ENCODE data around the gene INSR. TPM values are rescaled to one million over a fixed set of nuclear protein-coding genes. Genes with fewer than 3 reads are reported as not detected.

Gene INSR
- total RNA-seq, 4 donors from 2014 or later, result 66.0 to 118 (median 106) TPM

GRCh38 chr19:7246601-7247000 is 47.6 kb downstream of the INSR start:
- no peak for TF ChIP-seq CTCF (IDR thresholded peaks at IDR 0.05; ENCODE audit: low read depth)

- TF ChIP-seq CTCF (IDR thresholded peaks at IDR 0.05; ENCODE audit: low read depth), result no peak
These were observed 51.5 kb downstream of the INSR start for GRCh38 chr19:7242601-7243258.

GRCh38 chr19:7238051-7238450 is 56.2 kb downstream of the INSR start:
- no peak for TF ChIP-seq CTCF (IDR thresholded peaks at IDR 0.05; ENCODE audit: low read depth)

- no peak for TF ChIP-seq CTCF (IDR thresholded peaks at IDR 0.05; ENCODE audit: low read depth)
These were observed 58.1 kb downstream of the INSR start for GRCh38 chr19:7236153-7236552.

- TF ChIP-seq CTCF (IDR thresholded peaks at IDR 0.05; ENCODE audit: low read depth), result no peak
These were observed 63.4 kb downstream of the INSR start for GRCh38 chr19:7230826-7231225.

- TF ChIP-seq CTCF (IDR thresholded peaks at IDR 0.05; ENCODE audit: low read depth), result no peak
These were observed 64.5 kb downstream of the INSR start for GRCh38 chr19:7229735-7230134.

GRCh38 chr19:7228935-7229541 is 65.2 kb downstream of the INSR start:
- no peak for TF ChIP-seq CTCF (IDR thresholded peaks at IDR 0.05; ENCODE audit: low read depth)

All from subcutaneous adipose tissue (tissue), 4 donors.